ENCODE measurements around the gene ST3GAL3.

Gene ST3GAL3

DNA sequence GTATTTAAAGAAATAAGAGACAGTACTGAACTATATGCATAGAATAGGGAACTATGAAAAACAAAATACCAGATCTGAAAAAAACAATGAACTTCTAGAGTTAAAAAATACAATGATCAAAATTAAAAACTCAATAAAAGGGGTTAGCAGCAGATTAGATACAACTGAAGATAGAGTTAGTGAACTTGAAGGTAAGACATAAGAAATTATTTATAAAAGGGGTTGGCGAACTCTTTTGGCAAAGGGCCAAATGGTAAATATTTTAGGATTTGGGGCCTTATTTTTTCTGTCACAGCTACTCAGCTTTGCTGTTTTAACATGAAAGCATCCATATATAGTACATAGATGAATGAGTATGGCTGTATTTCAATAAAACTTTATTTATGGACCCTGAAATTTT lies 111.4 kb downstream of the ST3GAL3 start:
- Histone ChIP-seq H3K4me1 (ENCODE audit: control insufficient read depth, insufficient read depth, low read length) (no peaks in the 10 kb centered on the region), H3K27ac (ENCODE audit: extremely low read depth, low read depth, low read length) (no peak overlapping the region), H3K4me3 (ENCODE audit: low read depth, low read length) (no peak overlapping the region), H3K36me3 (ENCODE audit: control insufficient read depth in 2 of 2, insufficient read depth in 1 of 2, low read length in 2 of 2) (peaks cover 0 to 12% of the 10 kb centered on the region in 2 experiments; a peak in 1 of 3 replicates), H3K9me3 (ENCODE audit: control insufficient read depth, insufficient read depth, low read depth, low read length) (no peaks in the 10 kb centered on the region)
- TF ChIP-seq ZNF221 (tag by site-specific recombination; IDR thresholded peaks at IDR 0.05; ENCODE audit: borderline replicate concordance) = no peak
- TF ChIP-seq, protein P1, sequence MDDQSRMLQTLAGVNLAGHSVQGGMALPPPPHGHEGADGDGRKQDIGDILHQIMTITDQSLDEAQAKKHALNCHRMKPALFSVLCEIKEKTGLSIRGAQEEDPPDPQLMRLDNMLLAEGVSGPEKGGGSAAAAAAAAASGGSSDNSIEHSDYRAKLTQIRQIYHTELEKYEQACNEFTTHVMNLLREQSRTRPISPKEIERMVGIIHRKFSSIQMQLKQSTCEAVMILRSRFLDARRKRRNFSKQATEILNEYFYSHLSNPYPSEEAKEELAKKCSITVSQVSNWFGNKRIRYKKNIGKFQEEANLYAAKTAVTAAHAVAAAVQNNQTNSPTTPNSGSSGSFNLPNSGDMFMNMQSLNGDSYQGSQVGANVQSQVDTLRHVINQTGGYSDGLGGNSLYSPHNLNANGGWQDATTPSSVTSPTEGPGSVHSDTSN (CRISPR knock-in tag; IDR thresholded peaks at IDR 0.05) = no peak
- TF ChIP-seq SETDB1 (IDR thresholded peaks at IDR 0.05; ENCODE audit: insufficient read length, low read length) = peak; percentile 82
- TF ChIP-seq ZSCAN23 (tag by site-specific recombination; IDR thresholded peaks at IDR 0.05) = no peak
- TF ChIP-seq ZBTB1 (tag by site-specific recombination; IDR thresholded peaks at IDR 0.05) = no peak
- no peak for TF ChIP-seq ZSCAN18 (tag by site-specific recombination; IDR thresholded peaks at IDR 0.05)
- TF ChIP-seq ZXDB (tag by site-specific recombination; IDR thresholded peaks at IDR 0.05) = no peak
- TF ChIP-seq, protein P2, sequence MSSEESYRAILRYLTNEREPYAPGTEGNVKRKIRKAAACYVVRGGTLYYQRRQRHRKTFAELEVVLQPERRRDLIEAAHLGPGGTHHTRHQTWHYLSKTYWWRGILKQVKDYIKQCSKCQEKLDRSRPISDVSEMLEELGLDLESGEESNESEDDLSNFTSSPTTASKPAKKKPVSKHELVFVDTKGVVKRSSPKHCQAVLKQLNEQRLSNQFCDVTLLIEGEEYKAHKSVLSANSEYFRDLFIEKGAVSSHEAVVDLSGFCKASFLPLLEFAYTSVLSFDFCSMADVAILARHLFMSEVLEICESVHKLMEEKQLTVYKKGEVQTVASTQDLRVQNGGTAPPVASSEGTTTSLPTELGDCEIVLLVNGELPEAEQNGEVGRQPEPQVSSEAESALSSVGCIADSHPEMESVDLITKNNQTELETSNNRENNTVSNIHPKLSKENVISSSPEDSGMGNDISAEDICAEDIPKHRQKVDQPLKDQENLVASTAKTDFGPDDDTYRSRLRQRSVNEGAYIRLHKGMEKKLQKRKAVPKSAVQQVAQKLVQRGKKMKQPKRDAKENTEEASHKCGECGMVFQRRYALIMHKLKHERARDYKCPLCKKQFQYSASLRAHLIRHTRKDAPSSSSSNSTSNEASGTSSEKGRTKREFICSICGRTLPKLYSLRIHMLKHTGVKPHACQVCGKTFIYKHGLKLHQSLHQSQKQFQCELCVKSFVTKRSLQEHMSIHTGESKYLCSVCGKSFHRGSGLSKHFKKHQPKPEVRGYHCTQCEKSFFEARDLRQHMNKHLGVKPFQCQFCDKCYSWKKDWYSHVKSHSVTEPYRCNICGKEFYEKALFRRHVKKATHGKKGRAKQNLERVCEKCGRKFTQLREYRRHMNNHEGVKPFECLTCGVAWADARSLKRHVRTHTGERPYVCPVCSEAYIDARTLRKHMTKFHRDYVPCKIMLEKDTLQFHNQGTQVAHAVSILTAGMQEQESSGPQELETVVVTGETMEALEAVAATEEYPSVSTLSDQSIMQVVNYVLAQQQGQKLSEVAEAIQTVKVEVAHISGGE (tag by site-specific recombination; conservative IDR thresholded peaks at IDR 0.05; ENCODE audit: low read depth) = no peak
- CTCF ChIA-PET = interaction anchor here (0.6 to 0.7 kb wide), 2 partner anchors 15 to 53 kb away, joined by 3 read pairs; no protein-coding TSS in a partner anchor
- POLR2A ChIA-PET = no interaction called here

DNA sequence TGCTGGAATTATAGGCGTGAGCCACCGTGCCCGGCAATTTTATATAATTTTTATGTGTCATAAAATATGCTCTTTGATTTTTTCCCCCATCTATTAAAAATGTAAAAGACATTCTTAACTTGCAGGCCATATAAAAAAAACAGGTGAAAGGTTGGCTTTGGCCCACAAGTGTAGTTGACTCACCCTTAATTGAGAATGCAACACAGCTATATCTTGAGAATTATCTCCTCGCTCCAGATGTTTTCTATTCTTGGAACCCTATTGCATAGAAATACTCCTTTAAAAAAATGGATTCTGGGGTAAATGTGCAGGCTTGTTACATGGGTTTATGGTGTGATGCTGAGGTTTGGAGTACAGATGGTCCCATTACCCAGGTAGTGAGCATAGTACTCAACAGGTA lies 112.0 kb downstream of the ST3GAL3 start:
- POLR2A ChIA-PET = no interaction called here
- CTCF ChIA-PET = interaction anchor here (0.6 to 1.4 kb wide), 2 partner anchors 14 to 115 kb away, joined by 3 to 4 read pairs; no protein-coding TSS in a partner anchor
- TF ChIP-seq TRIM28 (IDR thresholded peaks at IDR 0.05; ENCODE audit: borderline replicate concordance, low read length) (no peak), ZNF837 (tag by site-specific recombination; IDR thresholded peaks at IDR 0.05) (no peak), SCRT2 (tag by site-specific recombination; IDR thresholded peaks at IDR 0.05) (0 out of 2 replicates have a peak, but pooled peaks have one; percentile 26)
- Histone ChIP-seq H3K4me1 (ENCODE audit: control insufficient read depth, insufficient read depth, low read length) (no peaks in the 10 kb centered on the region), H3K4me3 (ENCODE audit: low read depth, low read length) (no peak overlapping the region), H3K27ac (ENCODE audit: extremely low read depth, low read depth, low read length) (no peak overlapping the region), H3K9me3 (ENCODE audit: control insufficient read depth, insufficient read depth, low read depth, low read length) (no peaks in the 10 kb centered on the region), H3K36me3 (ENCODE audit: control insufficient read depth in 2 of 2, insufficient read depth in 1 of 2, low read length in 2 of 2) (peaks cover 0 to 12% of the 10 kb centered on the region in 2 experiments; a peak in 1 of 3 replicates)

DNA sequence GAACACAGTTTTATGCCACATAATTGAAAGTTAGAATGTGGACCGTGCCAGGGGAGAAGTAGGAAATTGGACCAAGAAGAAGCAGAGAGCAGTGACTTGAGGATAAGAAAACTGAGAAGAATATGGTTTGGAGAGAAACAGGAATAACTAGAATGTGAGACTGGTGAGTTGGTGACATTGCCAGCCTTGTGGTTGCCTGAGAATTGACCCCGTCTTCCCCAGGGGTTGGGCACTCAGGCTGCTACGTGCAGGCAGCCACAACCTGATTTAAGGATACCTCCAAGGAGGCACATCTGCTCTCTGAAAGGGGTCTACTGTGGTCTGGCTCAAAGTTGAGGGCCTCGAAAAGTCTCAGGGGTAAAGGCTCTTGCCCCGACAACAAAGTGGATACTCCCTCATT lies 114.1 kb downstream of the ST3GAL3 start:
- no peaks in the 10 kb centered on the region for H3K4me1 ChIP-seq (ENCODE audit: control insufficient read depth, insufficient read depth, low read length)
- ChIA-PET POLR2A (no interaction called here), CTCF (interaction anchor here (0.9 kb wide), 1 partner anchor 59 kb away, joined by 6 read pairs; no protein-coding TSS in a partner anchor)
- H3K9me3 ChIP-seq (ENCODE audit: control insufficient read depth, insufficient read depth, low read depth, low read length) = no peaks in the 10 kb centered on the region
- H3K27ac ChIP-seq (ENCODE audit: extremely low read depth, low read depth, low read length) = no peak overlapping the region
- H3K4me3 ChIP-seq (ENCODE audit: low read depth, low read length) = no peak overlapping the region
- H3K36me3 ChIP-seq (ENCODE audit: control insufficient read depth in 2 of 2, insufficient read depth in 1 of 2, low read length in 2 of 2) = no peaks in the 10 kb centered on the region
- TF ChIP-seq ZNF292 (tag by site-specific recombination; IDR thresholded peaks at IDR 0.05; ENCODE audit: borderline replicate concordance, low read depth) (no peak), ZNF221 (tag by site-specific recombination; IDR thresholded peaks at IDR 0.05; ENCODE audit: borderline replicate concordance) (no peak), ZNF488 (tag by site-specific recombination; IDR thresholded peaks at IDR 0.05) (no peak), ZNF510 (tag by site-specific recombination; IDR thresholded peaks at IDR 0.05; ENCODE audit: insufficient replicate concordance) (no peak), ZSCAN16 (tag by site-specific recombination; IDR thresholded peaks at IDR 0.05) (no peak), ZNF280C (tag by site-specific recombination; IDR thresholded peaks at IDR 0.05) (no peak), ZNF169 (tag by site-specific recombination; IDR thresholded peaks at IDR 0.05) (no peak), ZNF830 (tag by site-specific recombination; IDR thresholded peaks at IDR 0.05; ENCODE audit: low read depth) (no peak), SP2 (tag by site-specific recombination; IDR thresholded peaks at IDR 0.05) (no peak), ZNF184 (tag by site-specific recombination; IDR thresholded peaks at IDR 0.05) (no peak), ZNF473 (tag by site-specific recombination; IDR thresholded peaks at IDR 0.05) (no peak), ZNF114 (tag by site-specific recombination; IDR thresholded peaks at IDR 0.05) (no peak)
- TF ChIP-seq, protein P3, sequence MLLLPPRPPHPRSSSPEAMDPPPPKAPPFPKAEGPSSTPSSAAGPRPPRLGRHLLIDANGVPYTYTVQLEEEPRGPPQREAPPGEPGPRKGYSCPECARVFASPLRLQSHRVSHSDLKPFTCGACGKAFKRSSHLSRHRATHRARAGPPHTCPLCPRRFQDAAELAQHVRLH (tag by site-specific recombination; IDR thresholded peaks at IDR 0.05) = no peak
